Measurements from ENCODE around the gene ARMH3. TPM values are rescaled to one million over a fixed set of nuclear protein-coding genes. Genes with fewer than 3 reads are reported as not detected.

ARMH3 gene
- total RNA-seq, 1 experiment from 2014 or later, result 30.6 TPM

- no peaks in the 10 kb centered on the region for H3K27me3 ChIP-seq (ENCODE audit: control insufficient read depth, insufficient read depth, low read length)
- ATAC-seq, result no peak
- in situ Hi-C loops (cut with HindIII; ENCODE audit: low pct_unique_long_range_greater_than_20kb, low sequenced_read_pairs) (no loop called here), intact Hi-C loops (cut with micrococcal nuclease; ENCODE audit: unreplicated experiment) (no loop called here)
- TF ChIP-seq POLR2AphosphoS5 (IDR thresholded peaks at IDR 0.05; ENCODE audit: low read depth, low read length), result no peak
- TF ChIP-seq TCF7L2 (IDR thresholded peaks at IDR 0.05; ENCODE audit: low read depth, low read length), result no peak
- no peak for TF ChIP-seq CTCF (IDR thresholded peaks at IDR 0.05)
- no peak for TF ChIP-seq REST (IDR thresholded peaks at IDR 0.05; ENCODE audit: insufficient read depth in 1 of 2, low read depth in 2 of 2, low read length in 1 of 2)
- TF ChIP-seq SIN3A (IDR thresholded peaks at IDR 0.05; ENCODE audit: borderline replicate concordance, insufficient read depth, low read depth, low read length), result no peak
- no peak overlapping the region for H3K27ac ChIP-seq (ENCODE audit: low read length)
- H3K36me3 ChIP-seq (ENCODE audit: control insufficient read depth, insufficient read depth, low read length), result no peaks in the 10 kb centered on the region
- DNase-seq (ENCODE audit: low read depth, low spot score), result no peak
- POLR2A ChIA-PET, result no interaction called here
- no TSS peak for BruUV-seq (replicated peaks)
- H3K4me1 ChIP-seq (ENCODE audit: control insufficient read depth, insufficient read depth, low read length), result no peaks in the 10 kb centered on the region
- CTCF ChIA-PET, result interaction anchor here (0.7 kb wide), 1 partner anchor 37 kb away, joined by 3 read pairs; no protein-coding TSS in a partner anchor
- H3K9me3 ChIP-seq (ENCODE audit: control insufficient read depth, insufficient read depth, low read depth, low read length), result no peaks in the 10 kb centered on the region
- H3K4me3 ChIP-seq (ENCODE audit: low read depth in 2 of 2, low read length in 2 of 2), result no peak overlapping the region
These were observed 177.1 kb downstream of the ARMH3 start for GRCh38 chr10:101878869-101879268.

- no peaks in the 10 kb centered on the region for H3K4me1 ChIP-seq (ENCODE audit: control insufficient read depth, insufficient read depth, low read length)
- no peak for ATAC-seq
- TF ChIP-seq TCF7L2 (IDR thresholded peaks at IDR 0.05; ENCODE audit: low read depth, low read length), result no peak
- no peak for TF ChIP-seq SIN3A (IDR thresholded peaks at IDR 0.05; ENCODE audit: borderline replicate concordance, insufficient read depth, low read depth, low read length)
- no peak for TF ChIP-seq REST (IDR thresholded peaks at IDR 0.05; ENCODE audit: insufficient read depth in 1 of 2, low read depth in 2 of 2, low read length in 1 of 2)
- no peak for TF ChIP-seq CTCF (IDR thresholded peaks at IDR 0.05)
- no peak for TF ChIP-seq POLR2AphosphoS5 (IDR thresholded peaks at IDR 0.05; ENCODE audit: low read depth, low read length)
- no peak for DNase-seq (ENCODE audit: low read depth, low spot score)
- intact Hi-C loops (cut with micrococcal nuclease; ENCODE audit: unreplicated experiment), result no loop called here
- no peaks in the 10 kb centered on the region for H3K9me3 ChIP-seq (ENCODE audit: control insufficient read depth, insufficient read depth, low read depth, low read length)
- POLR2A ChIA-PET, result no interaction called here
- no TSS peak for BruUV-seq (replicated peaks)
- H3K36me3 ChIP-seq (ENCODE audit: control insufficient read depth, insufficient read depth, low read length), result no peaks in the 10 kb centered on the region
- in situ Hi-C loops (cut with HindIII; ENCODE audit: low pct_unique_long_range_greater_than_20kb, low sequenced_read_pairs), result no loop called here
- H3K27me3 ChIP-seq (ENCODE audit: control insufficient read depth, insufficient read depth, low read length), result no peaks in the 10 kb centered on the region
- CTCF ChIA-PET, result interaction anchor here (0.7 kb wide), 1 partner anchor 135 kb away, joined by 4 read pairs; no protein-coding TSS in a partner anchor
- H3K27ac ChIP-seq (ENCODE audit: low read length), result no peak overlapping the region
- no peak overlapping the region for H3K4me3 ChIP-seq (ENCODE audit: low read depth in 2 of 2, low read length in 2 of 2)
These were observed 180.8 kb downstream of the ARMH3 start for GRCh38 chr10:101875068-101875688.

All from Panc1 (cell line).